GM18520 (cell line): ENCODE measurements around the gene RELA.

Experiments
- ATAC-seq: cut with Tn5 transposase; IDR thresholded peaks from one replicate; pipeline ENCODE4 v1.9.1; 2021; ENCODE audit not compliant: unreplicated experiment

RELA gene

DNA sequence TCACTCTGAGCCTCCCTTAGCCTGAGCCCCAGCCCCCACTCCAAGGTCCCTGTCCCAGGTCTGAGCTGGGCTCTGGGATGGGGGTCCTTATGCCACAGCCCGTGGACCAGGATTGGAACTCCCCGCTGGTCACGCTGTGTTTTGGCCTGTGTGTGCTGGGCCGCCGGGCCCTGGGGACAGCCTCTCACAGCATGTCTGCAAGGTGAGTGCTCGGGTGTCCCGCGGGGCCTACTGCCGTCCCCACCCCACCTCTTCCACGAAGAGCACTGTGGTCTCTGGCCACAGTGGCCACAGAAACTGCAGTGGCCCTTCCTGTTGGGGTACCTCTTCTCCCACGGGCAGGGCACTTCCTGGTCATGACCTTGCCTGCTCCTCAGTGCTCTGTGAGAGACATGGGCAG is 28.3 kb downstream of the RELA start:
- ATAC-seq = no peak

DNA sequence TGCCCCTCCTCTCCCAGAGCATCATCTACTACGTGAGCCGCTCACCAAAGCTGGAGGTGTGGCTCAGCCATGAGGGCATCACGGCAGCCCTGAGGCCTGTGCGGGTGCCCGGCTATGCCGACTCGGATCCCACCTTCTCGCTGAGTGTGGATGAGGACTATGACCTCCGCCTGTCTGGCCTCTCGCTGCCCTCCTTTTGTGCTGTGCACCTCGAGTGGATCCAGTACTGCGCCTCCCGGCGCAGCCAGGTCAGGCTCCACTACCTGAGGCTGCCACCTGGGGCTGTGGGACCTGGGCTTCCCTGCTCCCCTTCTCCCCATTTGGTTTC is 28.6 kb downstream of the RELA start:
- no peak for ATAC-seq

DNA sequence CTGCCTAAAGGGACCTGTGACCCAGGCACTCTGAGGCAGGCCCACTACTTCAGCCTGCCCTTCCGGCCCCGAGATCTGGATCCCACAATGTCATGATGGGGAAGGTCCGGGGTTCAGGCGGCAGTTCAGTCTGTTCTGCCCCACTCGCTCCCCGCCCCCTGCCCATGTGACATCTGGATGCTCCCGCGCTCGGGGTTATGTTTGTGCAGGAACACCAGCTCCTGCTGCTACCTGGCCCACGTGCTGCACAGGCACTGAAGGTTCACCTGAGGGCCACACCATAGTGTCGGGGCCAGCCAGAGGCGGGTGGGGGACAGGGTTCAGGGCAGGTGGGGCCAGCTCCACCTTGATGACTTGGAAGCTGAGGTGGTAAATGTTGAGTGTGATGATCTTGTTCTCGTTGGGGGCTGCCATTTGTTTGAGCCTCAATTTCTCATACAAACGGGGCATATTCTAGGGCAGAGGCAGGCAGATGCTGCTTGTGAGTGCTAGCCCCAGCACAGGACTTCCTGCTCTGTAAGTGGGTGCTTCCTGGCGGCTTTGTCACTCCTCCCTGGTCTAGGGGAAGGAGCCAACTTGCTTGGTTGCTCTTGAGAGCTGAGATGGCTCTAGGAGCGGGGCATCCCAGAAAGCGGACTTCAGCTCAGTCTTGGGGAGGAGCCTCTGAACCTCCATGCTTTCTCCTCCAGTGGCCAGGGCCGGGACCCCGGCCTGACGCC is 29.2 kb downstream of the RELA start:
- ATAC-seq = no peak

DNA sequence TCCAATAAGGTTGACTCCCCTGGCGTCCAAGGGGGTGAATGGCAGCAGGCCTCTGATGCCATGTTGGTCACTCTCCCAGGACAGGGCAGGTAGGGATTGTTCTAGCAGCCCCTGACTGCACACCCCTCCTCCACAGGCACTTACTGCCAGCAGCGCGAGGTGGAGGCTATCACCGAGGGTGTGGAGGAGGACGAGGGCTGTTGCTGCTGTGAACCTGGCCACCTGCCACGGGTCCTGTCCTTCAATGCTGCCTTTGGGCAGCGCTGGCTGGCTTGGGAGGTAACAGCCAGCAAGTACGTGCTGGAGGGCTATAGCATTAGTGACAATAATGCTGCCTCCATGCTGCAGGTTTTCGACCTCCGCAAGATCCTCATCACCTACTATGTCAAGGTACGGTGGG is 32.5 kb downstream of the RELA start:
- no peak for ATAC-seq

DNA sequence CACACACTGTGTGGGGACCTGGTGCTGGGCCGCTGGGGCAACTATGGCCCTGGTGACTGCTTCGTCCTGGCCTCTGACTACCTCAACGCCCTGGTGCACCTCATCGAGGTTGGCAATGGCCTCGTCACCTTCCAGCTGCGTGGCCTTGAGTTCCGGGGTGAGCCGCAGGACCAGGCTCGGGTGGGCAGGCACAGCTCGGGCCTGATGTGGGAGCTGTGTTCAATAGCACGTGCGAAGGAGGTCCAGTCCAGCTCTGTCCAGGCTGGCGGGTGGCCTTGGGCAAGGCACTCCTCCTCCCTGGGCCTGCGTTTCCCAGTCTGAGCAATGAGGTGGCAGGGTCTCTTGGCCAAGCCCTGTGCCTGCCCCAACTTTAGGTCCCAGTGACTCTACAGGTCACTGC is 33.1 kb downstream of the RELA start:
- ATAC-seq = no peak

DNA sequence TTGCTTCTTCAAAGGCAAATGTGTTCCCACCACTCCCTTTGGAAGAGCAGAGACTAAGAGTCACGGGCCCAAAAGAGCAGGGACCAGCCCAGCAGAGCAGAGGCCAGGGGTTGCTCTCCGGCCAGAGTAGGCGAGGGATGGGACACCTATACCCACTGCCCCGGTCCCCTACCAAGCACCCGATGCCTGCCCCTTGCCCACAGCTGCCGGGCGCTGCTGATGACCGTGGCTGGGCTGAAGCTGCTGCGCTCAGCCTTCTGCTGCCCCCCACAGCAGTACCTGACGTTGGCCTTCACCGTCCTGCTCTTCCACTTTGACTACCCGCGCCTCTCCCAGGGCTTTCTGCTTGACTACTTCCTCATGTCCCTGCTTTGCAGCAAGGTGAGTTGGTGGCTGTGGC is 35.5 kb downstream of the RELA start:
- no peak for ATAC-seq

DNA sequence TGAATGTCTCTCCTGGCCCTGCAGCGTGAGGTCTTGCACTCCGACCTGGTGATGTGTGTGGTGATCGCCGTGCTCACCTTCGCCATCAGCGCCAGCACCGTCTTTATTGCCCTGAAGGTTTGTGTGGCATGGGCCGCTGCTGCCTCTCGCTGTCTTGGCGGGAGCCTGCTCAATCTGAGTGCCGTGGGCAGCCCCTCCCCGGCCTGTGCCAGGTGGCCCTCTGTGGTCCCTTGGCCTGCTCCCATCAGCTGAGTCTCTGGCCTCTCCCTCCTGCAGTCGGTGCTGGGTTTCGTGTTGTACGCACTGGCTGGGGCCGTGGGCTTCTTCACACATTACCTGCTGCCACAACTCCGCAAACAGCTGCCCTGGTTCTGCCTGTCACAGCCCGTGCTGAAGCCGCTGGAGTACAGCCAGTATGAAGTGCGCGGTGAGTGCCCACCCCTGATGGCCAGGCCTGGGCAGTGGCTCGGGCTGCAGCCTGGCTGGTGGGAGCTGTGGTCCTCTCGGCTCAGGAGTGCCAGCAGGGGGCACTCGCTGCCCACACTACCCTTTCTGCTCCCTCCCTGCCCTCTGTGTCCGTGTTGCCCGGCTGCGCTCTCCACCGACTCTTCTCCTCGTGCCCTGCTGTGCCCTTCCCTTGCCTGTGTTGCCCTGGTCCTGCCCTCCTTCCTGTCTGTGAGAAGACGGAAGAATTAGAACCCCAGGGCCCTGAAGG is 36.9 kb downstream of the RELA start:
- ATAC-seq = no peak

DNA sequence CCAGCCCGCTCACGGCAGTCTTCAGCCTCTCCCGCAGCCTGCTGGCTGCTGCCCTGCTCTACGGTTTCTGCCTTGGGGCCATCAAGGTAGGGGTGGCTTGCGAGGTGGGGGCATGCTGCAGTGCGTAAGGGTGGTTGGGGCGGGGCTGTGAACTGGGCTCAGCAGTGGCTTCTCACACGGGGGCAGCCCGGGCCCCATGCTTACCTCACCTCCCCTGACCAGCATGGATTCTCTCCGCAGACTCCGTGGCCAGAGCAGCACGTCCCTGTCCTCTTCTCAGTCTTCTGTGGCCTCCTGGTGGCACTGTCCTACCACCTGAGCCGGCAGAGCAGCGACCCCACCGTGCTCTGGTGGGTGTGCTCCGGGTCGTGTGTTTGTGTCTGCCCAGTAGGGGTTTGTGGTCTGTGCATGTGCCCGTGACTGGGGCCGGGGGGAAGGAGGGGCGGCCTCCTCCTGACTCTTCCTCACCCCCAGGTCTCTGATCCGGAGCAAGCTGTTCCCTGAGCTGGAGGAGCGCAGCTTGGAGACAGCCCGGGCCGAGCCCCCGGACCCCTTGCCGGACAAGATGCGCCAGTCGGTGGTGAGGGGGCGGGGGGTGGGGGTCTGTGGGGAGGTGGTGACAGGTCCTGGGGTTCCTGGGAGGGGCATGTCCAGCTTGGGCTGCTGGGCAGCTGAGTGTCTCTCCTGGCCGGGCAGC is 37.6 kb downstream of the RELA start:
- no peak for ATAC-seq

DNA sequence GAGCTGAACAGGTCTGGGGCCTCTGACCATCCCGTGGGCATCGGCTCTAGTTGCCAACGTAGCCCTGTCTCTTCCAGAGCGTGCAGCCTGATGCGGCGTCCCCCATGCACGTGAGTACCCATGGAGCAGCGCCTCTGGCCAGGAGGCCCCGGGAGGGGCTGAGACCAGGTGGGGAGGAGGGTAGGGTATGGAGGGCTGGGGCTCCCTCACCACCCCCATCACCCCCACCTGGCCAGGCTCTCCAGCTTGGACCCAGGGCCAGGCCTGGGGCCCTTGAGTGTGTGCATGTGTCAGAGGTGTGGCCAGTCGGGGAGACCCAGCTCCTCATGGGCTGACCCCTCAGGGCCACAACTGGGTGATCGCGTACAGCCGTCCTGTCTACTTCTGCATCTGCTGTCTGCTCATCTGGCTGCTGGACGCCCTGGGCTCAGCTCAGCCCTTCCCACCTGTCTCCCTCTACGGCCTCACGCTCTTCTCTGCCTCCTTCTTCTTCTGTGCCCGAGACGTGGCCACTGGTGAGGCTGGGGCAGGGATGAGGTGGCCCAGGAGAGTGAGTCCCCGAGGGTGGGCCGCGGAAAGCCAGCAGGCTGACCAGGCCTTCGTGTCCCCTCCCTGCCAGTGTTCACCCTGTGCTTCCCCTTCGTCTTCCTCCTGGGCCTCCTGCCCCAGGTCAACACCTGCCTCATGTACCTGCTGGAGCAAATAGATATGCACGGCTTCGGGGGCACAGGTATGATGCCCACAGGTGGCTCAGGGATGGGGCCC is 38.7 kb downstream of the RELA start:
- no peak for ATAC-seq

DNA sequence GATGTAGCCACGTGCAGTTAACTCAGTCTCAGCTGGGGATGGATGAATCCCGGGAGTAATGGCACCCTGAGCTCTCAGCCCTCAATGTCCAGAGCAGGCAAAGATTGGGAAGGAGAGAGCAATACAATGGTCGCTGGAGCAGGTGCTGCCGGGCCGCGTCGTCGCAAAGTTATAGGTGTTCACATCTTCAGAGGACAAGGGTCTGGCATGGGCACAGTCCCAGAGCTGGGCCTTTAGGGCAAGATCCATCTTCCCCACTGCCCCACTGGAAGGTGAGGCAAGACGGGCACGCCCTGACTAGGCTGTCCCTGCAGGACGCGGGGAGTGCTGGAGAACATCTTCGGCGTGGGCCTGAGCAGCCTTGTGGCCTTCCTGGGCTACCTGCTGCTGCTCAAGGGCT is 39.5 kb downstream of the RELA start:
- ATAC-seq = no peak

DNA sequence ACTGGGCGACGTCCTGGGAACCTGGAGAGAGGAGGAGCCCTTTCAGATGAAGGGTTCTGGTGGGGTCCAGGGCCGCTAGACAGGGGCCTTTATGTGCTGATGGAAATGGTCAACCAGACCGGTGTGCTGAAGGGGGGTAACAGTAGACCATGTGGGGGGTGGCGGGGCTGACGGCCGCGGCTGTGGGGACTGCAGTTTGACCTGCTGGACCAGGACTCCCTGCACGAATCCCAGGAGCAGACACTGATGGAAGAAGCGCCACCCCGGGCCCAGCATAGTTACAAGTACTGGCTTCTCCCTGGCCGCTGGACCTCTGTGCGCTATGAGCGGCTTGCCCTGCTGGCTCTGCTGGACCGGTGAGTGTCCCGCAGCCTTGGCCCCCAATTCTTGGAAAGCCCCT is 40.7 kb downstream of the RELA start:
- no peak for ATAC-seq

DNA sequence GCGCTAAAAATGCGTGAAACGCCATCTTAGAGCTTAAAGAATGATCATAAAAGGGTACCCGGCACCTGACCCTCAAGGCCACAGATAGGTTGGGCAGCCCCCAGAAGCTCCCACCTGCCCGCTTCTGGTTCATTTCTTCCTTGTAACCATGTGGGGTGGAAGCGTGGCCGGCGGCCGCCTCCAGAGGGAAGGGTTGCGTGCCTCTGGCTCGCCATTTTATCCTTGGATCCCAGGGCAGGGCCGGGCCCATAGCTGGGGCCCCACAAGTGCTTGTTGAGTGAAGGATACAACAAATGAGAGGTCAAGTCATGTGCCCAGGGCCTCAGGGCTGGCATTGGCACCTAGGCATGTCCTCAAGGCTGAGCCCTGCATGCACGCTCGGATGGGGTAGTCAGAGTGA is 41.3 kb downstream of the RELA start:
- no peak for ATAC-seq

DNA sequence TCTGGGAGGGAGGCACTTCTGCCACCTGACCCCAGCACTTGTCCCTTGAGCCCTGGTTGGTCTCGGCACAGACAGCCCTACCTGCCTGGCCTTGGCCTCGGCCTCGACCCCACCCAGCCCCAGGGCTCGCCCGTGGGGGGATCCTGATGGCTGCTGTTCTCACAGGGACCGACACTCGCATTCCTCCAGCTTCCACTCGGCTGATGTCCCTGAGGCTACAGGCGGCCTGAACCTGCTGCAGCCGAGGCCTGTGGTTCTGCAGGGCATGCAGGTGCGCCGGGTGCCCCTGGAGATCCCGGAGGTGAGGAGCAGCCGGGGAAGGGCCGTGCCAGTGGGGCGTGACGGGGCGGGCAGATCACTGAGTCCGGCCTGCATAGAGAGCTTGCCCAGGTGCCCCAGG is 42.0 kb downstream of the RELA start:
- no peak for ATAC-seq

DNA sequence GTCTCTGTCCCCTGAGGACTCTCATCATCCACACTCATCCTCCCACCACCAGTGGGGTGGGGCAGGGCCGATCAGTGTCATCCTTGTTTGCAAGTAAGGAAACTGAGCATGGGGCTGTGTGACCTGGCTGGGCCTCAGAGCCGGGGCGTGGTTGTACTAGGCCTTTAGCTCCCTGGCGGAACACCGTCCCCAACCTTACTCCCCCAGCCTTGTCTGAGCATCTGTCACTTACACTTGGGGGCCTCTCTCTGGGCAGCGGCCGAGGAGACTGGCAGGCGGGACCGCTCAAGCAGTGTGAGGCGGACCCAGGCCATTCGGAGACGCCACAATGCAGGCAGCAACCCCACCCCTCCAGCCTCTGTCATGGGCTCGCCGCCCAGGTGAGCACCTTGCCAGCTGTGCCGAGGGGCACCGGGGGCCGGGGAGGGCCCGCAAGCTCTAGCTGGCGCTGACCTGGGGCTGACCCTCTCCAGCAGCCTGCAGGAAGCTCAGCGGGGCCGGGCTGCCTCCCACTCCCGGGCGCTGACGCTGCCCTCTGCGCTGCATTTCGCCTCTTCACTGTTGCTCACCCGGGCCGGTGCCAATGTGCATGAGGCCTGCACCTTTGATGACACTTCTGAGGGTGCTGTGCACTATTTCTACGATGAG is 43.3 kb downstream of the RELA start:
- ATAC-seq = no peak

DNA sequence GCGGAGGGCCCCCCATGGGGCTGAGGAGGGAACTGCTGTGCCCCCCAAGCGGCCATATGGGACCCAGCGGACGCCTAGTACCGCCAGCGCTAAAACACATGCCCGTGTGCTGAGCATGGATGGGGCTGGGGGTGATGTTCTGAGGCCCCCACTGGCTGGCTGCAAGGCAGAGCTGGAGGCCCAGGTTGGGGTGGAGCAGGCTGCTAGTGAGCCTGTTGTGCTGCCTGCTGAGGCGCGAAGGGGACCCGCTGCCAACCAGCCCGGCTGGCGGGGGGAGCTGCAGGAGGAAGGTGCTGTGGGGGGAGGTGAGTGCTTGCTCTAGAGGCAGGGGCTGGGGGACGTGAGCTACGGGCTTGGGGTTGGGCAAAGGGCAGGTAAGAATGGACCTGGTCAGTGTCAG is 44.0 kb downstream of the RELA start:
- ATAC-seq = no peak

DNA sequence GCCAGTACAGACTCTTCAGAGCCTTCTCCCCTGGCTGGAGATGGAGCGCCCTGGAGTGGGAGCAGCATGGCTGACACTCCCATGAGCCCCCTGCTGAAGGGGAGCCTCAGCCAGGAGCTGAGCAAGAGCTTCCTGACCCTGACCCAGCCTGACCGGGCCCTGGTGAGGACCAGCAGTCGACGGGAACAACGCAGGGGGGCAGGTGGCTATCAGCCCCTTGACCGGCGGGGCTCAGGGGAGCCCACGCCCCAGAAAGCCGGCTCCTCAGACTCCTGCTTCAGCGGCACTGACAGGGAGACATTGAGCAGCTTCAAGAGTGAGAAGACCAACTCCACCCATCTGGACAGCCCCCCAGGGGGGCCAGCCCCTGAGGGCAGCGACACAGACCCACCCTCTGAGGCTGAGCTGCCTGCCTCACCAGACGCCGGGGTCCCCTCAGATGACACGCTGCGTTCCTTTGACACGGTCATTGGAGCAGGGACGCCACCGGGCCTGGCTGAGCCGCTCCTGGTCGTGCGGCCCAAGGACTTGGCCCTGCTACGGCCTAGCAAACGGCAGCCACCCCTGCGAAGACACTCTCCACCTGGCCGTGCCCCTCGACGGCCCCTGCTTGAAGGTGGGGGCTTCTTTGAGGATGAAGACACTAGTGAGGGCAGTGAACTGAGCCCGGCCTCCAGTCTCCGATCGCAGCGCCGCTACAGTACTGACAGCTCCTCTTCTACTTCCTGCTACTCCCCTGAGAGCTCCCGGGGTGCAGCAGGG is 44.5 kb downstream of the RELA start:
- no peak for ATAC-seq

DNA sequence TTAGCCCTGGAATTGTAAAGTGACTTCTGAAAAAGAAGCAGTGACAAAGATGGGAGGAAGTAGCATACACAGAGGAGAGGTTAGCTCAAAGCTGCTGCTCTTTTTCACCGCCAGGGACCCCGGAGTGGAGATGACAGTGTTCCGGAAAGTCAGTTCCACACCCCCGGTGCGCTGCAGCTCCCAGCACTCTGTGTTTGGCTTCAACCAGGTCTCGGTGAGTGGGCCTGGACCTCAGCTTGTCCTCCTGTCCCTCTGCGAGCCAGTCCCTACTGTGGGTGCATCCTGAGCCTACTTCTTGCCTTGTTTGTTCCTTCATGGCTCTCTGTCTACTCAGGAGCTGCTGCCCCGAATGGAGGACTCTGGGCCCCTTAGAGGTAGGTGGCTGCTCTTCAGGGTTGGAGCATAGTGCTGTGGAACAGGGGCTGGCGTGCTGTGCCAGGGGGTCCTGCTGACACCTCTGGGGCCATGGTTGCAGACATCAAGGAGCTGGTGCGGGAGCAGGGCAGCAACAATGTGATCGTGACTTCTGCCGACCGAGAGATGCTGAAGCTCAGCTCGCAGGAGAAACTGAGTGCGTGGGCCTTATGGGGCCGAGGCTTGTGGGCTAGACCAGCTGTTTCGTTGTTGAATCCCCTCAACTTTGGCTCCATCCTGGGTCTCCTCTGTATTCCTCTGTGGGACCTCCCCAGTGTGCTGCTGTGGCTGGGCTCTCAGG is 45.4 kb downstream of the RELA start:
- ATAC-seq = no peak

DNA sequence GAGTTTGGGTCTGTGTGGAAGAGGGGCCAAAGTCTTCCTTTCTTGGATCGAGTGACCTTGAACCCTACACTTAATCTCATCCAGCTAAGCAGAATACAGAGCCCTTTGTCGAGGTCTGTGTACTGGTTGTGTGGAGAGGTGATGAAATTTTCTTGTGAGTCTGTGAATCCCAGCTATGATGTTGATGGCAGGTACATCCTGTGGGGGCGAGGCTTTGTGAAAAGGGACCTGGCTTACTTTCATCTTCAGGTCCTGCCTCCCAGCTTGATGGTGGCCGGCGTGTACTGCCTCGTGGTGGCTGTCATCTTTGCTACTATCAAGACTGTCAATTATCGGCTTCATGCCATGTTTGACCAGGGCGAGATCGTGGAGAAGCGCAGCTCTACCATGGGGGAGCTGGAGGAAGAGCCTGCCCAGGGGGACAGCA is 46.1 kb downstream of the RELA start:
- no peak for ATAC-seq

DNA sequence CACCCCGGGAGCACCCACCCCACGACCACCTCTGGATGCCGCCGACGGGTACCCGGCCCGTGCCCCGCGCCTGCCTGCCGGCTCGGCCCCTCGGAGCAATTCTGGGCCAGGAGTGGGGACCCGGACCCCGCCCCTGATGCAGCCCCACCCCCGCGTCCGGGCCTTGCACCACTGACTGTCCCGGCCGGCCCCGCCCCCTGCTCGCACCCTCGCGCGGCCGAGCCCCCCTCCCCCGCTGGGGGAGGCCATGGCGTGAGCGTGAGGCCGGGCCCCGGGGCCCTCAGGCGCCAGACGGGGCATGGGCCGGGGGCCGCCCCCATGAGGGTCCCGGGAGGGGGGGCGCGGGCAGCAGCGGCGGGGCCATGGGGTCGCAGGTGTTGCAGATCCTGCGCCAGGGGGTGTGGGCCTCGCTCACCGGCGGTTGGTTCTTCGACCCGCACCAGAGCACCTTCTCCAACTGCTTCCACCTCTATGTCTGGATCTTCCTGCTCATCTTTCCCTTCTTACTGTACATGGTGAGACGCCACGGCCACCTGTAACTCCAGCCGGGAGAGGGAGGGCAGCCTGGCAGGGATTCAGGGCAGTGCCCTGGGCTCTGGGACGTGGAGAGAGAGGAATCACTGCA is 46.7 kb downstream of the RELA start:
- no peak for ATAC-seq
